KOPT-K1 (cell line): ENCODE data around the gene GSE1.

ENCODE experiments used
- H3K27ac ChIP-seq: fragments of 200-600 bp; sonication (generic); 2 replicates; pipeline ENCODE4 v1.5.1; 2016; ENCODE audit warnings: antibody characterized with exemption, mild to moderate bottlenecking, low read depth, low read length; ENCODE audit not compliant: poor library complexity, severe bottlenecking
- H3K36me3 ChIP-seq: fragments of 200-600 bp; sonication (generic); 2 replicates; pipeline ENCODE4 v1.5.1; 2017; ENCODE audit warnings: antibody characterized with exemption, mild to moderate bottlenecking, low read length, moderate library complexity; ENCODE audit not compliant: insufficient read depth
- H3K9me3 ChIP-seq: fragments of 200-600 bp; sonication (generic); 2 replicates; pipeline ENCODE4 v1.5.1; 2017; ENCODE audit warnings: antibody characterized with exemption, low read length, mild to moderate bottlenecking; ENCODE audit not compliant: insufficient read depth, poor library complexity, severe bottlenecking

Gene GSE1

GRCh38 chr16:85612801-85613603 is at the start of gene GSE1:
Gene GSE1, plus strand, starts transcription at chr16:85613322. Its CDS starts 70 bp downstream, at chr16:85613392.
- H3K9me3 ChIP-seq: no peaks in the 10 kb centered on the region
- H3K36me3 ChIP-seq: peaks cover 17% of the 10 kb centered on the region
- peak within 1 kb of the TSS; percentile 91 for H3K27ac ChIP-seq

- Histone ChIP-seq H3K27ac (no peak overlapping the region), H3K36me3 (no peaks in the 10 kb centered on the region), H3K9me3 (peaks cover 3% of the 10 kb centered on the region)
These were observed 49.4 kb upstream of the GSE1 start for GRCh38 chr16:85563515-85564276.

GRCh38 chr16:85564277-85565051 is 48.7 kb upstream of the GSE1 start:
- Histone ChIP-seq H3K27ac (no peak overlapping the region), H3K9me3 (peaks cover 11% of the 10 kb centered on the region), H3K36me3 (no peaks in the 10 kb centered on the region)

- Histone ChIP-seq H3K27ac (no peak overlapping the region), H3K36me3 (no peaks in the 10 kb centered on the region), H3K9me3 (peaks cover 16% of the 10 kb centered on the region)
These were observed 47.8 kb upstream of the GSE1 start for GRCh38 chr16:85565340-85565739.

- Histone ChIP-seq H3K36me3 (no peaks in the 10 kb centered on the region), H3K27ac (no peak overlapping the region), H3K9me3 (peaks cover 16% of the 10 kb centered on the region)
These were observed 47.2 kb upstream of the GSE1 start for GRCh38 chr16:85565801-85566526.

DNA sequence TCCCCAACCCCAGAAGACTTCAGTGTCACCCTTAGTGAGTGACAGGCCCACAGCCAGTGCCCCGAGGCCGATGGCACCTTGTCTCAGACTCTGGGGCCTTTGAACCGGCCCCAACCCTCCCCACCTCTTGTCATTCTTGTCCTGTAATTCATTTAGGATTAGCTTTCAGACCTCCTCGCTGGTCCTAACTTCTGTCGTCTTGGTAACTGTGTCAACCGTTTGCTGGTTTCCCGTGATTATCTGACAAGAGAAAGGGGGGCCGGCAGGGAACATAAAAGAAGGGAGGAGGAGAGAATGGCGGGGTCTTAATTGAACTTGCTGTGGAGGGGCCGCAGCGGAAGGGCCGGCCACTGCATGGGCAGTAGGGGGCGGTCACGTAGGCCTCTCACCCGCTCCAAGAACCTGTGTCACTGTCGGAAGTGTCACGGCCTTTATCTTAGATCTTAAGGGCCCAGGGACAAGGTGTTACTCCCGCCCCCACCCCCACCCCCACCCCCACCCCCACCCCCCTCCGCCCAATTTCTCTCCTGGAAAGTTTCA is 46.5 kb upstream of the GSE1 start:
- H3K36me3 ChIP-seq: no peaks in the 10 kb centered on the region
- no peak overlapping the region for H3K27ac ChIP-seq
- peaks cover 16% of the 10 kb centered on the region for H3K9me3 ChIP-seq

- H3K27ac ChIP-seq: no peak overlapping the region
- no peaks in the 10 kb centered on the region for H3K36me3 ChIP-seq
- peaks cover 16% of the 10 kb centered on the region for H3K9me3 ChIP-seq
These were observed 45.8 kb upstream of the GSE1 start for GRCh38 chr16:85567101-85567866.

DNA sequence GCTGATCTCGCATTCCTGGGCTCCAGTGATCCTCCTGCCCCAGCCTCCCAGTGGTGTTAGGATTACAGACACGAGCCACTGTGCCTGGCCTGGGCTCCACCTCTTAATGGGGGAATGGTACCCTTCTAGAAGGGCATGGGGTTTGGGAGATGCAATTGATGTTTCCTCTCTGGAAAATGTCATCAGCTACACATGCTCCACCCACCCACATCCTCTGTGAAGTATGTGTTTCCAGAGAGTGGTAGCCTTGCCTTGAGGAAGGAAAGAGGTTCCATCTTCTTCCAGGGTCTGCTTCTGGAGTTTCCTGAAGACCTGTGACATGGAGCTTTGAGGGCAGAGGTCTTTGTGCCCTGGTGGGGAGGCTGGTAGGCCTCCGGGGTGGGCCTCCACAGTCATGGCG is 45.2 kb upstream of the GSE1 start:
- H3K27ac ChIP-seq: no peak overlapping the region
- no peaks in the 10 kb centered on the region for H3K36me3 ChIP-seq
- peaks cover 16% of the 10 kb centered on the region for H3K9me3 ChIP-seq

DNA sequence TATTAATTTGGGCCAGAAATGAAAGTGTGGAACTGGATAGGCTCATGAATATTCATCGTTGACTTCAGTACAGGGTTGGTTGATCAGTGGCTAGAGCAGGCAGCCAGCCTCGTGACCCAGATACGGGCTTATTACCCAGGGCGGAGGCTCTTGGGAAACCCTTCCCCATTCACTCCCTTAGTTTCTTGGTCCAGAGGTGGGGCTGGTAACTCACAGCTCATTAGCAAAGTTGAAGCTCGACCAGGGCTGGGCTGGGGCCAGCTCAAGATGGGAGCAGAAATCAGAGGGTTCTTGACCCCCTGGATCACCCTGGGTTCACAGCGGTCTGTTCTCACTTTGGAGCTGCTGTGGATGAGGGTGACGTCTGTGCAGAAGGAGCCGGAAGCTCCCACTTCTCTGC is 44.6 kb upstream of the GSE1 start:
- H3K36me3 ChIP-seq: no peaks in the 10 kb centered on the region
- peak overlapping the region; percentile 88 for H3K27ac ChIP-seq
- peaks cover 16% of the 10 kb centered on the region for H3K9me3 ChIP-seq

- Histone ChIP-seq H3K27ac (peak overlapping the region; percentile 88), H3K36me3 (no peaks in the 10 kb centered on the region)
These were observed 44.0 kb upstream of the GSE1 start for GRCh38 chr16:85569039-85569614.

GRCh38 chr16:85569615-85570212 is 43.4 kb upstream of the GSE1 start:
- H3K27ac ChIP-seq: peak overlapping the region; percentile 88
- H3K9me3 ChIP-seq: peaks cover 16% of the 10 kb centered on the region
- no peaks in the 10 kb centered on the region for H3K36me3 ChIP-seq

More at GRCh38 chr16:85569039-85569614, 44.0 kb upstream of the GSE1 start:
- peaks cover 16% of the 10 kb centered on the region for H3K9me3 ChIP-seq

GRCh38 chr16:85570213-85570734 is 42.8 kb upstream of the GSE1 start:
- peak overlapping the region; percentile 88 for H3K27ac ChIP-seq
- no peaks in the 10 kb centered on the region for H3K36me3 ChIP-seq
- peaks cover 16% of the 10 kb centered on the region for H3K9me3 ChIP-seq
